ENCODE results near the gene CCDC61.
A peak's percentile ranks its signal among the peaks of the same experiment; 100 is the strongest.

CCDC61 gene

DNA sequence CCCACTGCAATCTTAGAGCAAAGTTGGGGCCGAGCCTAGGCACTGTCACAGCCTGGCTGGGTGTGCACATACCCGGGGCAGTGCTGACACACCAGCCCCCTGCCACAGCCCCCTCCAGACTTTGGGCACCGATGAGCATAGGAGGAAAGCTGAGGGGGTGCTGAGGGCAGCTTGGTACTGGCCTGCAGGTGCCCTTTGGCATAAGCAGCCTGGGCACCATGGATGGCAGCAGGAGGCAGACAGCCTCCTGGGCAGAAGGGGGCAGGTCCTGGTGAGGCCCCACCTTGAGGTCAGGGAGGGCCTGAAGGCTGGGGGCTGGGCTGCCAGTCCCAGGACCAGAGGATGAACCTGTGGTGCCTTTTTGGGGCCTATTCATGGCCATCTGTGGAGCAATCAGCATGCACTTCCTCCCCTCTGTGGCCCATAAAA is 37.3 kb downstream of the CCDC61 start:
- no peaks in the 10 kb centered on the region for H3K4me1 ChIP-seq
- no peaks in the 10 kb centered on the region for H3K27me3 ChIP-seq
- no peak overlapping the region for H3K4me2 ChIP-seq
- H3K9ac ChIP-seq = no peak overlapping the region
- H3K9me3 ChIP-seq = peaks cover 20% of the 10 kb centered on the region
- no peak overlapping the region for H3K27ac ChIP-seq
- no peak overlapping the region for H3K4me3 ChIP-seq
- H3K36me3 ChIP-seq = peaks cover 21% of the 10 kb centered on the region
- no peaks in the 10 kb centered on the region for H4K20me1 ChIP-seq
- TF ChIP-seq Cebpa-rat (IDR thresholded peaks at IDR 0.05) = no peak

DNA sequence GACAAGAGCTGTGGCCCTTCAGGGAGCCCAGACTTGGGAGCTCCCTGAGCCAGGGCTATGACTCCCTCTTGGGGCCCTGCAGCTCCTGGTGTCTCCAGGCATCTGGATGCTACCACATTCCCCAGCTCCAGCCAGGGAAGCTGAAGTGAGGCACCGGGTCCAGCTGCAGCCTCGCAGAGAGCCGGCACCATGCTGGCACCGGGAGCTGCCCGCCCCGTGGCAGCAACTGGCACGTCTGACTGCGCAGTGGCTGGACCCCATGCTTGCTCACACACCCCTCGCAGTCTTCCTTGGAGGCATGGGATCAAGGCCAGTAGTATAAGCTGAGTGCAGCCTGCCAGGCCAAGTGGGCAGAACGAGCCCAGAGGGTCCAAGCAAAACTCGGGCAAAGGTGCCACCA is 38.1 kb downstream of the CCDC61 start:
- TF ChIP-seq Cebpa-rat (IDR thresholded peaks at IDR 0.05) = no peak
- Histone ChIP-seq H3K4me1 (no peaks in the 10 kb centered on the region), H3K36me3 (peaks cover 21% of the 10 kb centered on the region), H3K4me3 (no peak overlapping the region), H3K27ac (no peak overlapping the region), H3K27me3 (no peaks in the 10 kb centered on the region), H3K9me3 (peaks cover 20% of the 10 kb centered on the region), H3K4me2 (no peak overlapping the region), H4K20me1 (no peaks in the 10 kb centered on the region), H3K9ac (no peak overlapping the region)

DNA sequence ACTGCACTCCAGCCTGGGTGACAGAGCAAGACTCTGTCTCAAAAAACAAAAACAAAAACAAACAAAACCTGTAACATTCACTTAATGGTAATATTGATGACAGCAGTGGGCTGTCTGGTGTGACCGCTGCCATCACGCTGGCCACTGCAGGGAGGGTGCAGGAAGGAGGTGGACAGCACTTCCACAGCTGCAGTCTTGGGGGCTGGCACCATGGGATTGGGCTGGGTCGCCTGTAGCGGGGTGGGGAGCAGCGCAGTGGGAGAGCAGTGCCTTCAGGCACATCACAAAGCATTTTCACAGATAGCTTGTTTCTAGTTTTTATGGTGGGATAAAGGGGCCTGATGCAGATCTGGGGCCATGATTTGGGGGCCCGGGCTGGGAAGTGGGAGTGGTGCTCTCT is 40.3 kb downstream of the CCDC61 start:
- no peaks in the 10 kb centered on the region for H3K4me1 ChIP-seq
- H3K27me3 ChIP-seq = no peaks in the 10 kb centered on the region
- peaks cover 21% of the 10 kb centered on the region for H3K36me3 ChIP-seq
- H3K9ac ChIP-seq = no peak overlapping the region
- H3K4me3 ChIP-seq = no peak overlapping the region
- no peak for TF ChIP-seq Cebpa-rat (IDR thresholded peaks at IDR 0.05)
- peaks cover 20% of the 10 kb centered on the region for H3K9me3 ChIP-seq
- H4K20me1 ChIP-seq = no peaks in the 10 kb centered on the region
- H3K27ac ChIP-seq = no peak overlapping the region
- H3K4me2 ChIP-seq = no peak overlapping the region

DNA sequence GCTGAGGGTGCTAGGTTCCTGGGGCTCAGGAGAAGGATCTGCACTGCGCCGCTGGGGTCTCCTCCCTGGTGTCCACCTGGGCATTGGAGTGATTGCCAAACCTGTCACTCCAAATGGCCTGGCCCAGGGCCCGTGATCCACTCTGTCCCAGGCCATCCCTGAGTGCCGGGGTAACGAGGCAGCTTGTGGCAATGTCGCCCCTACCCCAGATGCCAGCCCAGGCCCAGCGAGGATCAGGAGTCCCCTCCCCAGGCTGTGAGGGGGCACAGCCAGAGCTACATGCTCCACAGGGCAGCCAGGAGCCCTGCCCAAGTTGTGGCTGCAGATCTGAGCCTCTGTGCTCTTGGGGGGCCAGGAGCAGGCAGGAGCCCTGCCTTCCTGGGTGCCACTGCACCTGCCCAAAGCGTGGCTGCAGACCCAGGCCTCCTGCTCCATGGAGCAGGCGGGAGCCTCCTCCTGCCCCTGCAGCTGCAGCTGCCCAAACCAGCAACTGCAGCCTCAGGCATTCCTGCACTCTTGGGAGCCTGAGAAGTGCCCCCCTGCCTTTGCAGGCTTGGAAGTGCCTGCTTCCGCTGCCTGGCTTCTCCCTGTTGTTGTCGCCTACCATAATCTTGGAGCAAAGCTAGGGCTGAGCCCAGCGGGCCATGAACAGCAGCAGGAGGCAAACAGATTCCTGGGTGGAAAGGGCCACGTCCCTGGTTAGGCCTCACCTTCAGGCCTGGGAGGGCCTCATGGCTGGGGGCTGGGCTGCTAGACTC is 40.9 kb downstream of the CCDC61 start:
- no peak for TF ChIP-seq Cebpa-rat (IDR thresholded peaks at IDR 0.05)
- Histone ChIP-seq H3K9ac (no peak overlapping the region), H3K27ac (no peak overlapping the region), H3K9me3 (peaks cover 20% of the 10 kb centered on the region), H3K4me2 (no peak overlapping the region), H3K4me1 (no peaks in the 10 kb centered on the region), H4K20me1 (no peaks in the 10 kb centered on the region), H3K27me3 (no peaks in the 10 kb centered on the region), H3K4me3 (no peak overlapping the region), H3K36me3 (peaks cover 21% of the 10 kb centered on the region)

GRCh38 chr19:46036744-46037128 is 41.5 kb downstream of the CCDC61 start:
- Histone ChIP-seq H3K4me3 (no peak overlapping the region), H3K4me2 (no peak overlapping the region), H3K9ac (no peak overlapping the region), H3K27ac (no peak overlapping the region), H3K9me3 (peaks cover 20% of the 10 kb centered on the region), H3K4me1 (no peaks in the 10 kb centered on the region), H3K27me3 (no peaks in the 10 kb centered on the region), H4K20me1 (no peaks in the 10 kb centered on the region), H3K36me3 (peaks cover 21% of the 10 kb centered on the region)
- TF ChIP-seq Cebpa-rat (IDR thresholded peaks at IDR 0.05) = no peak

- no peaks in the 10 kb centered on the region for H3K27me3 ChIP-seq
Measured at GRCh38 chr19:46040125-46040524, 44.9 kb downstream of the CCDC61 start.

DNA sequence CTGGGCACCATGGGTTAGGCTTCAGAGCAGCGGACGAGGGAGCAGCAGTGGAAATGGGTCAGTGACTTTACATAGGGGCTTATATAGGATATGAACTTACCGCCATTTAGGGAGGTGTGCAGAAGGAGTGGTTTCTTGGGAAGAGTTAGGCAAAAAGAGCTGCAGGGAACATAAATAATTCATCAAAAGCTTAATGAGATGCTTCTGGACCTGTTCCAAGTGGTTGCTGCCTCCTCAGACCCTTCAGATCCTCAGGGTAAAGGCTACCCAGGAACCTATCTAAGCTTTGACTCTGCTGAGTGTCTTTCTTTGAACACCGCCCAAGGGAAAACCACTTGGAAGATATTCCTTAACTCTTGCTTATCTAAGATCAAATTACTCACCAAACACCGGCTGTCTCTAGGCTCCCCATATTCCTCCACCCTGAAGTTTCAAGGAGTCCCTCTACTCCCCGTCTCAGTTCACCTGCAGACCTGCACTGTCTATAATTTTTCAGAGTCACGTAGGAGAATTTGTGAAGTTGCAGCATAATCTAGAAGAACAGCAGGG is 45.8 kb downstream of the CCDC61 start, which contains the start of gene IGFL4:
Gene IGFL4 (minus strand): TSS at position 51 of the 549 bp plus-strand sequence. CDS start 40 bp downstream, at position 11.
- Histone ChIP-seq H3K27me3 (no peaks in the 10 kb centered on the region), H3K9me3 (peaks cover 25% of the 10 kb centered on the region), H3K4me2 (no peak within 1 kb of the TSS)

More at GRCh38 chr19:46040125-46040524, 44.9 kb downstream of the CCDC61 start:
- peaks cover 23% of the 10 kb centered on the region for H3K9me3 ChIP-seq
- peaks cover 5% of the 10 kb centered on the region; the same call in 1 of the 2 replicates for H3K36me3 ChIP-seq
- H3K4me1 ChIP-seq = no peaks in the 10 kb centered on the region
- H3K4me3 ChIP-seq = no peak overlapping the region
- H3K27ac ChIP-seq = no peak overlapping the region
- no peak overlapping the region for H3K4me2 ChIP-seq
- H4K20me1 ChIP-seq = no peaks in the 10 kb centered on the region
- no peak for TF ChIP-seq Cebpa-rat (IDR thresholded peaks at IDR 0.05)
- no peak overlapping the region for H3K9ac ChIP-seq

GRCh38 chr19:46042252-46042883 is 47.1 kb downstream of the CCDC61 start:
- peaks cover 5% of the 10 kb centered on the region; the same call in 1 of the 2 replicates for H3K36me3 ChIP-seq
- no peaks in the 10 kb centered on the region for H3K27me3 ChIP-seq
- no peaks in the 10 kb centered on the region for H3K4me1 ChIP-seq
- no peak overlapping the region for H3K27ac ChIP-seq
- no peak overlapping the region for H3K4me2 ChIP-seq
- no peak for TF ChIP-seq Cebpa-rat (IDR thresholded peaks at IDR 0.05)
- H3K4me3 ChIP-seq = no peak overlapping the region
- no peaks in the 10 kb centered on the region for H4K20me1 ChIP-seq
- H3K9ac ChIP-seq = no peak overlapping the region
- H3K9me3 ChIP-seq = peaks cover 27% of the 10 kb centered on the region

More for the DNA sequence above, 45.8 kb downstream of the CCDC61 start, which contains the start of gene IGFL4:
- H3K4me1 ChIP-seq = no peaks in the 10 kb centered on the region
- no peak for TF ChIP-seq Cebpa-rat (IDR thresholded peaks at IDR 0.05)
- H3K27ac ChIP-seq = no peak within 1 kb of the TSS
- H3K36me3 ChIP-seq = peaks cover 5% of the 10 kb centered on the region; the same call in 1 of the 2 replicates
- no peak within 1 kb of the TSS for H3K9ac ChIP-seq
- H4K20me1 ChIP-seq = no peaks in the 10 kb centered on the region
- H3K4me3 ChIP-seq = no peak within 1 kb of the TSS

DNA sequence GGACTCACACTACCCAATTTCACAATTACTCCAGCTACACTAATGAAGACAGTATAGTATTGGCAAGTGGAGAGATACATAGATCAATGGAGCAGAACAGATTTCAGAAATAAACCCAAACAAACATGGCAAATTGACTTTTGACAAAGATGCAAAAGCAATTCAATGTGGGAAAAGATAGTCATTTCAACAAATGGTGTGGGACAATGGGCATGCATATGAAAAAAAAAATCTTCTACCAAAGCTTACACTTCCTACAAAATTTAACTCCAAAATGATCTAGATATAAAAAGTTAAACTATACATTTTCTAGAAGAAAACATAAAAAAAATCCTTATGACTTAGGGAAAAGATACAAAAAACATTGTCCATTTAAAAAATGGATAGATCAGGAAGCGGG is 48.3 kb downstream of the CCDC61 start:
- peaks cover 27% of the 10 kb centered on the region for H3K9me3 ChIP-seq
- H3K4me1 ChIP-seq = no peaks in the 10 kb centered on the region
- no peak overlapping the region for H3K27ac ChIP-seq
- no peak overlapping the region for H3K9ac ChIP-seq
- H3K27me3 ChIP-seq = no peaks in the 10 kb centered on the region
- no peaks in the 10 kb centered on the region for H4K20me1 ChIP-seq
- peaks cover 5% of the 10 kb centered on the region; the same call in 1 of the 2 replicates for H3K36me3 ChIP-seq
- no peak overlapping the region for H3K4me3 ChIP-seq
- H3K4me2 ChIP-seq = no peak overlapping the region
- no peak for TF ChIP-seq Cebpa-rat (IDR thresholded peaks at IDR 0.05)

GRCh38 chr19:46049597-46049996 is 54.3 kb downstream of the CCDC61 start:
- H3K4me2 ChIP-seq = peak overlapping the region; percentile 35

More at GRCh38 chr19:46049597-46049996, 54.3 kb downstream of the CCDC61 start:
- peaks cover 7% of the 10 kb centered on the region for H3K9me3 ChIP-seq
- H3K4me3 ChIP-seq = no peak overlapping the region
- H3K9ac ChIP-seq = no peak overlapping the region
- H3K36me3 ChIP-seq = no peaks in the 10 kb centered on the region
- H3K4me1 ChIP-seq = peaks cover 10% of the 10 kb centered on the region
- H3K27me3 ChIP-seq = no peaks in the 10 kb centered on the region
- no peak overlapping the region for H3K27ac ChIP-seq
- no peaks in the 10 kb centered on the region for H4K20me1 ChIP-seq
- TF ChIP-seq Cebpa-rat (IDR thresholded peaks at IDR 0.05) = no peak
